ENCODE data around the gene CTNNA2. TPM values are rescaled to one million over a fixed set of nuclear protein-coding genes. Genes with fewer than 3 reads are reported as not detected.

The CTNNA2 gene
- total RNA-seq, 2 donors from 2014 or later = 0.17 to 0.88 TPM

GRCh38 chr2:80361904-80362303 lies 849.1 kb downstream of the CTNNA2 start:
- Histone ChIP-seq H3K27me3 (no peaks in the 10 kb centered on the region), H3K4me3 (no peak overlapping the region), H3K27ac (no peak overlapping the region), H3K9ac (ENCODE audit: low read depth in 2 of 2, low read length in 2 of 2) (no peak overlapping the region), H3K9me3 (no peaks in the 10 kb centered on the region), H3K4me1 (no peaks in the 10 kb centered on the region), H3K36me3 (no peaks in the 10 kb centered on the region)
- intact Hi-C loops (cut with DNase I) = no loop called here
- no peak for TF ChIP-seq CTCF (IDR thresholded peaks at IDR 0.05)
- DNase-seq = no peak

- no peak for DNase-seq
- intact Hi-C loops (cut with DNase I) = no loop called here
- no peaks in the 10 kb centered on the region for H3K9me3 ChIP-seq
- no peak overlapping the region for H3K9ac ChIP-seq (ENCODE audit: low read depth in 2 of 2, low read length in 2 of 2)
- no peaks in the 10 kb centered on the region for H3K36me3 ChIP-seq
- H3K27me3 ChIP-seq = no peaks in the 10 kb centered on the region
- H3K4me1 ChIP-seq = no peaks in the 10 kb centered on the region
- no peak overlapping the region for H3K4me3 ChIP-seq
- H3K27ac ChIP-seq = no peak overlapping the region
- TF ChIP-seq CTCF (IDR thresholded peaks at IDR 0.05) = no peak
These were observed 850.5 kb downstream of the CTNNA2 start for GRCh38 chr2:80363330-80363729.

DNA sequence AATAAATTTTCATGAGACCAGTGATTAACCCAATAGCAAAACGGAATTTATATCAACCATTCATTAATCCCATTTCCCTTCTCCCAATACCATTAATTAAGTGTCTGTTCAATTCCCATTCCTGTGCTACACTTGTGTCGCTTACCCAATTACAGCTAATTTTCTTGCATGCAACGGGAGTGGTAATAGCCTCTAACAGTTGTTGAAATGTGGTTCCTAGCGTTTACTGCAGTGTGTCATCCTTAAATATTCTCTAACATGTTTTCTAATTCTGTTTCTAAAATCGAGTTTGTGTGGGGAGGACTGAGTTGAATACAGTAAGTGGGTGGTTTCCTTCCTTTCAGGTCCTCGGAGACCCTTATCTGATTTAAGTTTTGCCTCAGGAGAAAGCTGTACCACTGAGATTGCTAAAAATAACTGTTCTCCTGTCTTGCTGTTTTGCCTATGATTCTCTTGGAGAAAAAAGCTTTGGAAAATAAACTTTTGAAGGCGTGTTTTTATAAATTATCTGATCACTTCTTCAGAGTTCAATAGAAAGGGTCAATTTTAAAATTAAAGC lies 851.0 kb downstream of the CTNNA2 start:
- TF ChIP-seq CTCF (IDR thresholded peaks at IDR 0.05) = no peak
- H3K4me3 ChIP-seq = no peak overlapping the region
- no peaks in the 10 kb centered on the region for H3K9me3 ChIP-seq
- no peak overlapping the region for H3K9ac ChIP-seq (ENCODE audit: low read depth in 2 of 2, low read length in 2 of 2)
- DNase-seq = no peak
- intact Hi-C loops (cut with DNase I) = no loop called here
- H3K36me3 ChIP-seq = no peaks in the 10 kb centered on the region
- no peak overlapping the region for H3K27ac ChIP-seq
- H3K4me1 ChIP-seq = no peaks in the 10 kb centered on the region
- no peaks in the 10 kb centered on the region for H3K27me3 ChIP-seq

DNA sequence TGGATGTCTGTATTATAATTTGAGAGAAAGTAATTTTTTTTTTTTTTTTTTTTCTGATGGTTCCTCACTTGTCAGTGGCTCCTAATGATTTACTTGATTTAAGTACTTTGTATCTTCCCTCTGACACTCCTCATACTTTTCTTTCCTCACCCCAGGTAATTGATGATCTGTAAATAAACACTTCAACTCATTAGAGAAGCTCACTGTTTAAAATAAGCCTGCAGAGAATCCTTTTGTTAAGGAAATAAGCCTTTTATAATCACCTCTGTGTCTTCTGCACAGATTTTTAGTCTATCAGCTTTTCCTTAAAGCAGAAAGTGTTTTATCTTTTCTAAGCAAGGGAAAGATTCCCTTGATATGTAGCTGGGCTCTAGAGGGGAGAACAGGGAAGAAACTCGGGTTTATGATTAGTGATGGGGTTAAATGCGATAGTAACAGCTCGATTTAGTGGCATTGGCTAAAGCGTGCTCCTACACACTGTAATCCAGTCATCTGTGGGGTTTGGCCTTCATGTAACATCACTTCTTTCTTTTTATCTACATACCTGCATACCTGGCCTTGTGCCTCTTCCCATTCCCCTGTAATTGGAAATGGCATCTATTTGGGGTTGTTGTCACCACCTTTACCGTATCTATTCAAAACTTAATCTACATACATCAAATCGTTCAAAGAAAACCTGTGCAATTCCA lies 851.8 kb downstream of the CTNNA2 start:
- no peak for DNase-seq
- intact Hi-C loops (cut with DNase I) = no loop called here
- no peak overlapping the region for H3K27ac ChIP-seq
- H3K4me3 ChIP-seq = no peak overlapping the region
- H3K27me3 ChIP-seq = no peaks in the 10 kb centered on the region
- no peak for TF ChIP-seq CTCF (IDR thresholded peaks at IDR 0.05)
- no peak overlapping the region for H3K9ac ChIP-seq (ENCODE audit: low read depth in 2 of 2, low read length in 2 of 2)
- H3K4me1 ChIP-seq = no peaks in the 10 kb centered on the region
- H3K9me3 ChIP-seq = no peaks in the 10 kb centered on the region
- no peaks in the 10 kb centered on the region for H3K36me3 ChIP-seq

DNA sequence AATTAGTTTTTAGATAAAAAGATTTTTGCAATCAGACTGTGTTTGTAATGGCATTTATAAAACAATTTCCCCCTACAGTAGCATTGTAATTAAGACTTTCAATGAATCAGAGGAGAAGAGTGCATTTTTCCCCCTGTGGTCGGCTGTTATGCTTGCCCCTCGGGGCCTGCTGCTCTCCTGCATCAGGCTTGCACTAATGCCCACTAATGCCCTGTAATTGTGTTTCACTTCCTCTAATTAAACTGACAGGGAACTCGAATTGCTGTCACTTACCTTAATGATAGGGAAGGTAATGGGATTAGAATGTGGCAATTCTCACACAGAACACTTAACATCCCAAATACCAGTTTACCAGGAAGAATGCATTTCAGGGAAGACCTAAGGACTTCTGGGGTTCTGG lies 852.9 kb downstream of the CTNNA2 start:
- intact Hi-C loops (cut with DNase I) = no loop called here
- no peak overlapping the region for H3K4me3 ChIP-seq
- DNase-seq = no peak
- H3K27me3 ChIP-seq = no peaks in the 10 kb centered on the region
- H3K27ac ChIP-seq = no peak overlapping the region
- H3K4me1 ChIP-seq = no peaks in the 10 kb centered on the region
- no peak for TF ChIP-seq CTCF (IDR thresholded peaks at IDR 0.05)
- H3K9me3 ChIP-seq = no peaks in the 10 kb centered on the region
- H3K9ac ChIP-seq (ENCODE audit: low read depth in 2 of 2, low read length in 2 of 2) = no peak overlapping the region
- no peaks in the 10 kb centered on the region for H3K36me3 ChIP-seq

All from colonic mucosa (tissue), 4 donors.